SK-N-MC (cell line): Measurements from ENCODE around the gene SNAP47.

ENCODE experiments used
- EZH2 ChIP-seq: fragments of 200-600 bp; sonication (generic); IDR thresholded peaks from one replicate; pipeline ENCODE4 v1.6.1; 2017; ENCODE audit warnings: antibody characterized with exemption
- FOXP2 ChIP-seq: optimal IDR thresholded peaks from 2 replicates; pipeline ENCODE3; 2011; ENCODE audit warnings: mild to moderate bottlenecking, moderate library complexity; ENCODE audit not compliant: insufficient read depth; ENCODE audit errors: extremely low read length, control extremely low read depth
- POLR2AphosphoS5 ChIP-seq: IDR thresholded peaks from 2 replicates; pipeline ENCODE4 v1.6.1; 2012; ENCODE audit warnings: mild to moderate bottlenecking, low read depth, low read length, borderline replicate concordance

- TF ChIP-seq EZH2 = no peak
- TF ChIP-seq POLR2AphosphoS5 = no peak
- no peak for TF ChIP-seq FOXP2
These were observed 44.5 kb downstream of the SNAP47 start for GRCh38 chr1:227779685-227780084.
